Spleen (tissue), 11 donors: ENCODE results near the gene NCBP2L. TPM values are rescaled to one million over a fixed set of nuclear protein-coding genes. Genes with fewer than 3 reads are reported as not detected.

Experiments
- DNase-seq: peaks from one replicate; pipeline ENCODE4 v3.0.0-alpha.2; 2020
- H3K27ac ChIP-seq, 8 donors: fragments of 200-600 bp; sonication (generic) in 7 of 8; 1 replicate in 4 of 8; 2 replicates in 4 of 8; pipeline versions ENCODE4 v1.5.0 to v1.8.0; 2016 to 2021; ENCODE audit warnings: inconsistent platforms in 4 of 8, mild to moderate bottlenecking in 4 of 8, moderate library complexity in 1 of 8
- H3K27me3 ChIP-seq, 7 donors: fragments of 200-600 bp; sonication (generic) in 6 of 7; replicated peaks in 1 of 7; 1 replicate in 4 of 7; 2 replicates in 3 of 7; pipeline versions ENCODE4 v1.5.0 to v1.8.0; 2016 to 2021; ENCODE audit warnings: inconsistent platforms in 3 of 7, mild to moderate bottlenecking in 1 of 7
- H3K36me3 ChIP-seq, 6 donors: fragments of 200-600 bp; sonication (generic) in 5 of 6; 1 replicate in 4 of 6; 2 replicates in 2 of 6; pipeline versions ENCODE4 v1.5.0 to v1.8.0; 2016 to 2021; ENCODE audit warnings: inconsistent platforms in 2 of 6
- H3K4me1 ChIP-seq, 6 donors: fragments of 200-600 bp; sonication (generic) in 5 of 6; 1 replicate in 3 of 6; 2 replicates in 3 of 6; pipeline versions ENCODE4 v1.5.0 to v1.8.0; 2016 to 2021; ENCODE audit warnings: inconsistent platforms in 3 of 6
- H3K4me3 ChIP-seq, 8 donors: fragments of 200-600 bp; sonication (generic) in 7 of 8; 1 replicate in 4 of 8; 2 replicates in 4 of 8; pipeline versions ENCODE4 v1.5.0 to v1.8.0; 2016 to 2021; ENCODE audit warnings: inconsistent platforms in 4 of 8, mild to moderate bottlenecking in 4 of 8, moderate library complexity in 2 of 8
- H3K9me3 ChIP-seq, 8 donors: fragments of 200-600 bp; sonication (generic) in 7 of 8; 1 replicate in 4 of 8; 2 replicates in 4 of 8; pipeline versions ENCODE4 v1.5.0 to v1.8.0; 2016 to 2021; ENCODE audit warnings: inconsistent platforms in 4 of 8
- CTCF ChIP-seq, 11 experiments: fragments of 200-600 bp in 7 of 11; fragments of 450-650 bp in 4 of 11; sonication (generic) in 4 of 11; IDR thresholded peaks in 8 of 11; conservative IDR thresholded peaks in 3 of 11; 1 replicate in 7 of 11; 2 replicates in 4 of 11; pipeline versions ENCODE4 v1.4.0 to v1.8.0; 2016 to 2021; ENCODE audit warnings: antibody characterized with exemption in 11 of 11, inconsistent platforms in 4 of 11, mild to moderate bottlenecking in 1 of 11
- POLR2A ChIP-seq, 3 donors: fragments of 450-650 bp; IDR thresholded peaks; one replicate each; pipeline ENCODE4 v1.5.1; 2017; ENCODE audit warnings: antibody characterized with exemption in 3 of 3, mild to moderate bottlenecking in 1 of 3
- POLR2AphosphoS5 ChIP-seq, 3 donors: sonication (generic); formaldehyde crosslinking; IDR thresholded peaks; one replicate each; pipeline ENCODE4 v1.5.1; 2017; ENCODE audit warnings: antibody characterized with exemption in 3 of 3
- WGBS, 5 donors: extraction: QIAGEN DNeasy Blood & Tissue Kit in 3 of 5; methylation state at CpG; one replicate each; pipeline versions ENCODE4 v1.1.5 to v1.1.7; 2013 to 2018; 5-methylcytosine and 5-hydroxymethylcytosine counted together
- intact Hi-C: fragments of 100-400 bp; cut with DNase I; formaldehyde crosslinking; loops from one replicate; pipeline ENCODE4 v1.15.0; 2023; ENCODE audit warnings: low total_unique reads
- polyA plus RNA-seq, 3 donors: library from polyadenylated mRNA; stranded (reverse); fragments of 200-250 nt; gene quantifications; one replicate each; pipeline ENCODE4 v1.2.1, GENCODE V29; 2013
- total RNA-seq, 7 donors: library from RNA; depleted of rRNA in 3 of 7; stranded (reverse); fragments of >200 nt in 3 of 7; fragmentation: NEBNext Ultra II Directional in 4 of 7; extraction: Animal tissue kit (Norgen Biotek cat#: 25700) in 4 of 7; gene quantifications; one replicate each; pipeline versions ENCODE4 v1.1.0 to v1.2.1, GENCODE V29; 2016 to 2021
- donor health status: healthy with polysubstance abuse.
- donor health status: DM: no; HTN: no; CAD: no; lungs with moderate emphysema.
- donor health status: DM: no; HTN: no; CAD: no.
- donor health status: Bipolar disorder and iron deficiency.
- donor health status: healthy.
- donor health status: DM: no; HTN: no; CAD: no.
- donor health status: DM: yes; HTN: yes; CAD: no.

The NCBP2L gene
- total and polyA plus RNA-seq, 10 donors: 0.03 to 0.06 TPM; not detected in 8

- peak; percentile 81 for DNase-seq
- TF ChIP-seq POLR2AphosphoS5 (IDR thresholded peaks at IDR 0.05) (no peak), CTCF (IDR thresholded peaks at IDR 0.05 in 8 of 11, conservative IDR thresholded peaks at IDR 0.05 in 3 of 11) (no peak), POLR2A (IDR thresholded peaks at IDR 0.05) (no peak)
- 26 to 80% (median 38%) methylated on average over 1 to 7 of the region's 7 CpGs for WGBS, 5 donors
- H3K9me3 ChIP-seq: no peaks in the 10 kb centered on the region
- peak overlapping the region in 3 of 8 donors; percentile 1 to 49 (median 13) for H3K4me3 ChIP-seq
- intact Hi-C loops: no loop called here
- peaks cover 0 to 28% (median 22%) of the 10 kb centered on the region in 6 donors for H3K4me1 ChIP-seq
- H3K27me3 ChIP-seq: peaks cover 0 to 9% (median 0%) of the 10 kb centered on the region in 7 donors
- peak overlapping the region; percentile 32 to 91 (median 79) for H3K27ac ChIP-seq
- H3K36me3 ChIP-seq: no peaks in the 10 kb centered on the region
These were observed 36.1 kb upstream of the NCBP2L start for GRCh38 chrX:107741404-107741790.

- peaks cover 0 to 28% (median 22%) of the 10 kb centered on the region in 6 donors for H3K4me1 ChIP-seq
- peak overlapping the region in 2 of 8 donors; percentile 13 to 49 for H3K4me3 ChIP-seq
- DNase-seq: peak; percentile 83
- no peaks in the 10 kb centered on the region for H3K36me3 ChIP-seq
- peak overlapping the region; percentile 8 to 91 (median 79) for H3K27ac ChIP-seq
- intact Hi-C loops: no loop called here
- WGBS, 5 donors: 52 to 91% (median 60%) methylated on average over 7 to 23 of the region's 23 CpGs
- TF ChIP-seq POLR2AphosphoS5 (IDR thresholded peaks at IDR 0.05) (peak in 1 of 3 donors; percentile 28), POLR2A (IDR thresholded peaks at IDR 0.05) (no peak)
- no peaks in the 10 kb centered on the region for H3K9me3 ChIP-seq
- H3K27me3 ChIP-seq: peaks cover 0 to 9% (median 0%) of the 10 kb centered on the region in 7 donors
These were observed 34.8 kb upstream of the NCBP2L start for GRCh38 chrX:107742700-107743191.

- Histone ChIP-seq H3K36me3 (no peaks in the 10 kb centered on the region), H3K4me1 (peaks cover 0 to 28% (median 22%) of the 10 kb centered on the region in 6 donors), H3K27ac (peak overlapping the region in 2 of 8 donors; percentile 85 to 91), H3K4me3 (no peak overlapping the region), H3K9me3 (no peaks in the 10 kb centered on the region), H3K27me3 (peaks cover 0 to 9% (median 0%) of the 10 kb centered on the region in 7 donors)
- TF ChIP-seq POLR2AphosphoS5 (IDR thresholded peaks at IDR 0.05): no peak
- TF ChIP-seq CTCF (IDR thresholded peaks at IDR 0.05 in 8 of 11, conservative IDR thresholded peaks at IDR 0.05 in 3 of 11): no peak
- no peak for TF ChIP-seq POLR2A (IDR thresholded peaks at IDR 0.05)
- WGBS, 5 donors: 93 to 100% (median 94%) methylated on average over 5 to 7 of the region's 7 CpGs
- intact Hi-C loops: no loop called here
- DNase-seq: no peak
These were observed 33.5 kb upstream of the NCBP2L start for GRCh38 chrX:107743995-107744394.

- intact Hi-C loops: no loop called here
- WGBS, 5 donors: 77 to 100% (median 95%) methylated on average over 2 of the region's 2 CpGs
- H3K9me3 ChIP-seq: no peaks in the 10 kb centered on the region
- peaks cover 0 to 28% (median 22%) of the 10 kb centered on the region in 6 donors for H3K4me1 ChIP-seq
- H3K36me3 ChIP-seq: no peaks in the 10 kb centered on the region
- H3K27me3 ChIP-seq: peaks cover 0 to 9% (median 0%) of the 10 kb centered on the region in 7 donors
- DNase-seq: no peak
- no peak overlapping the region for H3K4me3 ChIP-seq
- no peak for TF ChIP-seq POLR2A (IDR thresholded peaks at IDR 0.05)
- no peak for TF ChIP-seq POLR2AphosphoS5 (IDR thresholded peaks at IDR 0.05)
- no peak for TF ChIP-seq CTCF (IDR thresholded peaks at IDR 0.05 in 8 of 11, conservative IDR thresholded peaks at IDR 0.05 in 3 of 11)
- no peak overlapping the region for H3K27ac ChIP-seq
These were observed 32.7 kb upstream of the NCBP2L start for GRCh38 chrX:107744868-107745267.
